Caco-2 (cell line): Measurements from ENCODE around the gene GLE1. TPM values are rescaled to one million over a fixed set of nuclear protein-coding genes. Genes with fewer than 3 reads are reported as not detected.
"Not testable (repeated sequence)": the region's sequence is repeated elsewhere in the genome, so short reads cannot be mapped to it uniquely, and the experiment has no call there.

Experiments used
- BruUV-seq: library from RNA; stranded (reverse); fragments of 400-500 nt; replicated peaks from 2 replicates; lab custom pipeline; 2021; lab: Mats Ljungman, UMichigan
- CTCF ChIA-PET: fragments of 300-600 bp; sonication (Branson Sonifier 250); formaldehyde crosslinking; loops from one replicate; lab custom pipeline; 2022; ENCODE audit warnings: antibody characterized with exemption; lab: Charles Lee
- POLR2A ChIA-PET: fragments of 300-600 bp; sonication (Branson Sonifier 250); formaldehyde crosslinking; loops from one replicate; lab custom pipeline; 2022; ENCODE audit warnings: antibody characterized with exemption; lab: Charles Lee
- DNase-seq, 2 experiments: peaks; one replicate each; pipeline versions ENCODE4 v3.0.0 to v3.0.0-alpha.2; 2020 to 2022
- H3K27me3 ChIP-seq: replicated peaks from 2 replicates; pipeline ENCODE4 v1.6.0; 2011; ENCODE audit warnings: low read length; ENCODE audit not compliant: control insufficient read depth, insufficient read depth
- H3K36me3 ChIP-seq: 2 replicates; pipeline ENCODE4 v1.5.1; 2011; ENCODE audit warnings: low read length; ENCODE audit not compliant: control insufficient read depth, insufficient read depth
- H3K4me1 ChIP-seq: fragments of 250-450 bp; sonication (Bioruptor Pico); 2 replicates; pipeline ENCODE4 v1.5.1; 2020; ENCODE audit warnings: mild to moderate bottlenecking
- H3K4me3 ChIP-seq: 2 replicates; pipeline ENCODE4 v1.5.1; 2011; ENCODE audit warnings: low read depth, mild to moderate bottlenecking, control low read depth, low read length
- H3K9me3 ChIP-seq: fragments of 250-450 bp; sonication (Bioruptor Pico); 2 replicates; pipeline ENCODE4 v1.5.1; 2020; ENCODE audit warnings: mild to moderate bottlenecking, moderate library complexity
- H3K27ac Mint-ChIP-seq: one replicate; pipeline ENCODE4 v1.8.0; 2022; ENCODE audit warnings: mixed read lengths; ENCODE audit not compliant: unreplicated experiment
- H3K27me3 Mint-ChIP-seq: one replicate; pipeline ENCODE4 v1.8.0; 2022; ENCODE audit warnings: mixed read lengths; ENCODE audit not compliant: insufficient read depth, unreplicated experiment
- H3K36me3 Mint-ChIP-seq: one replicate; pipeline ENCODE4 v1.8.0; 2022; ENCODE audit warnings: mild to moderate bottlenecking, mixed read lengths; ENCODE audit not compliant: insufficient read depth, unreplicated experiment
- H3K4me1 Mint-ChIP-seq: one replicate; pipeline ENCODE4 v1.8.0; 2022; ENCODE audit warnings: low read depth, mixed read lengths; ENCODE audit not compliant: unreplicated experiment
- H3K4me3 Mint-ChIP-seq: one replicate; pipeline ENCODE4 v1.8.0; 2022; ENCODE audit warnings: mild to moderate bottlenecking, moderate library complexity, mixed read lengths; ENCODE audit not compliant: unreplicated experiment
- H3K9me3 Mint-ChIP-seq: one replicate; pipeline ENCODE4 v1.8.0; 2022; ENCODE audit warnings: mixed read lengths; ENCODE audit not compliant: unreplicated experiment
- CTCF ChIP-seq, 2 experiments: fragments of 200-600 bp in 1 of 2; IDR thresholded peaks; 1 replicate in 1 of 2; 2 replicates in 1 of 2; pipeline versions ENCODE4 v1.5.1 to v1.8.0; 2011 to 2022; ENCODE audit warnings: antibody characterized with exemption in 1 of 2, control low read depth in 1 of 2, inconsistent platforms in 1 of 2, low read depth in 1 of 2, low read length in 1 of 2, mild to moderate bottlenecking in 1 of 2, moderate library complexity in 1 of 2; ENCODE audit not compliant: insufficient read depth in 1 of 2, severe bottlenecking in 1 of 2, unreplicated experiment in 1 of 2
- intact Hi-C: fragments of 100-400 bp; cut with micrococcal nuclease; formaldehyde crosslinking; loops from one replicate; pipeline ENCODE4 v1.10.0; 2022; ENCODE audit not compliant: unreplicated experiment
- total RNA-seq: library from RNA; stranded (reverse); gene quantifications from 2 replicates; pipeline ENCODE4 v1.2.3, GENCODE V29; 2022

The GLE1 gene
- total RNA-seq, 1 experiment from 2014 or later: 30.4 TPM

DNA sequence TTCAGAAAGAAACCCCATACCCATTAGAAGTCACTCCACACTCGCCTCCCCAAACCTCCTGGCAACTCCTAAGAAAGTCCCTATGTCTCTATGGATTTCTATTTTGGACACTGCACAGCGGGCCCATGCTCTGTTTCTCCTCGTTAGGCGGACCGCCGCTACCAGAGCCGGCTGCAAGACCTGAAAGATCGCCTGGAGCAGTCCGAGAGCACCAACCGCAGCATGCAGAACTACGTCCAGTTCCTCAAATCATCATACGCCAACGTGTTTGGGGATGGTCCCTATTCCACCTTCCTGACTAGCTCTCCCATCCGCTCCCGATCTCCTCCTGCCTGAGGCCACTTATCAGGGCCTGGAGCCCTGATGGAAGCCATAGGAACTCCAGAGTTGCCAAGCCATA is 4.6 kb upstream of the GLE1 start:
- intact Hi-C loops: loop anchor here (5.0 to 10.0 kb wide), 2 partner anchors 125 to 137 kb away; partner anchors contain the start of gene URM1
- CTCF ChIA-PET: interaction anchor here (1.1 kb wide), 1 partner anchor 224 kb away, joined by 3 read pairs; the partner anchor contains the start of gene ZDHHC12

DNA sequence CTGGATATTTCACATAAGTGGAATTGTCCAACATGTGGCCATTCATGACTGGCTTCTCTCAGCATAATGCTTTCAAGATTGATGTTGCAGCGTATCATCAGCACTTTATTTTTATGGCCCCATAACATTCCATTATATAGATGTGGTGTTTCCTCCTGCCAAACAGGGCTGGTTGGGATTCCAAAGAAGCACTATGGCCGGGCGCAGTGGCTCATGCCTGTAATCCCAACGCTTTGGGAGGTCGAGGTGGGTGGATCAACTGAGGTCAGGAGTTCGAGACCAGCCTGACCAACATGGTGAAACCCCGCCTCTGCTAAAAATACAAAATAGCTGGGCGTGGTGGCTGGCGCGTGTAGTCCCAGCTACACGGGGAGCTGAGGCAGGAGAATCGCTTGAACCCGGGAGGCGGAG is 1.1 kb upstream of the GLE1 start:
- H3K9me3 Mint-ChIP-seq, H3K27me3 Mint-ChIP-seq, BruUV-seq, DNase-seq, H3K4me3 ChIP-seq, POLR2A ChIA-PET, CTCF ChIA-PET, H3K9me3 ChIP-seq, H3K36me3 ChIP-seq, H3K4me1 Mint-ChIP-seq, H3K27me3 ChIP-seq: not testable (repeated sequence)
- Mint-ChIP-seq H3K27ac (peak overlapping the region; percentile 97), H3K36me3 (peaks cover 20% of the 10 kb centered on the region), H3K4me3 (peak overlapping the region; percentile 96)
- H3K4me1 ChIP-seq: peaks cover 12% of the 10 kb centered on the region
- intact Hi-C loops: loop anchor here (10.0 kb wide), 1 partner anchor 129 kb away; the partner anchor contains the start of gene URM1

More for the DNA sequence above, 4.6 kb upstream of the GLE1 start:
- POLR2A ChIA-PET: interaction anchor here (0.6 kb wide), 1 partner anchor 48 kb away, joined by 9 read pairs; no protein-coding TSS in a partner anchor
- no peak for DNase-seq
- Mint-ChIP-seq H3K4me3 (no peak overlapping the region), H3K36me3 (peaks cover 14% of the 10 kb centered on the region), H3K4me1 (no peaks in the 10 kb centered on the region), H3K27me3 (no peaks in the 10 kb centered on the region), H3K27ac (no peak overlapping the region), H3K9me3 (no peaks in the 10 kb centered on the region)
- Histone ChIP-seq H3K9me3 (no peaks in the 10 kb centered on the region), H3K4me3 (no peak overlapping the region), H3K4me1 (peaks cover 5% of the 10 kb centered on the region; the same call in 1 of the 2 replicates), H3K36me3 (peaks cover 1% of the 10 kb centered on the region; the same call in 1 of the 2 replicates), H3K27me3 (no peaks in the 10 kb centered on the region)
- BruUV-seq: no TSS peak
- no peak for TF ChIP-seq CTCF (IDR thresholded peaks at IDR 0.05; ENCODE audit: insufficient read depth in 1 of 2, low read depth in 1 of 2, low read length in 1 of 2, severe bottlenecking in 1 of 2, unreplicated experiment in 1 of 2)

DNA sequence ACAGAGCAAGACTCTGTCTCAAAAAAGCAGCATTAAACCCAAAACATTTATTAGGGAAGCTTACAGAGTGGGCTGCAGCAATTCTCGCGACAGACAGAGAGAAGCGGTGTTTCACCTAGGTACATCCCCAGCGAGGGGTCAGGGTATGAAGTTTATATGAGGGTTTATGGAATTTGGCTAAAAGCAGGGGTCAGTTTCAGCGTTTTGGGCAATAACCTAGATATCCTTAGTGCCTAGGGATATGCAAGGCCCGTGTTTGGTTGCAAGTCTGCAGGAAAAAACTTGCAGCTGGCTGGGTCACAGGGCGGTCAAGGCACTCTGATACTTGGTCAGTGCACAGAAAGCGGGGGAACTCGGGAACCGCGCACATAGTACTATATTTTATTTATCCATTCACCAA is 649 bp upstream of the GLE1 start:
- Mint-ChIP-seq H3K27ac (peak overlapping the region; percentile 97), H3K36me3 (peaks cover 23% of the 10 kb centered on the region), H3K4me1 (no peaks in the 10 kb centered on the region), H3K9me3 (no peaks in the 10 kb centered on the region), H3K27me3 (no peaks in the 10 kb centered on the region), H3K4me3 (peak overlapping the region; percentile 96)
- peak overlapping the region; percentile 99 for H3K4me3 ChIP-seq
- no peak for TF ChIP-seq CTCF (IDR thresholded peaks at IDR 0.05; ENCODE audit: insufficient read depth in 1 of 2, low read depth in 1 of 2, low read length in 1 of 2, severe bottlenecking in 1 of 2, unreplicated experiment in 1 of 2)
- ChIA-PET POLR2A (no interaction called here), CTCF (no interaction called here)
- H3K27me3 ChIP-seq: no peaks in the 10 kb centered on the region
- DNase-seq: no peak
- no TSS peak for BruUV-seq
- H3K9me3 ChIP-seq: no peaks in the 10 kb centered on the region
- no peaks in the 10 kb centered on the region; the same call in 1 of the 2 replicates for H3K36me3 ChIP-seq
- H3K4me1 ChIP-seq: peaks cover 16% of the 10 kb centered on the region
- intact Hi-C loops: loop anchor here (2.0 to 10.0 kb wide), 3 partner anchors 47 to 129 kb away; partner anchors contain the start of genes ODF2, SPTAN1 and URM1
